Fibroblast of lung (primary cell): ENCODE measurements around the gene PDGFB. TPM values are rescaled to one million over a fixed set of nuclear protein-coding genes. Genes with fewer than 3 reads are reported as not detected.

Experiments used
- DNase-seq, 2 donors: peaks; one replicate each; pipeline versions ENCODE4 v3.0.0 to v3.0.0-alpha.2; 2010; ENCODE audit warnings: low read depth in 2 of 2
- H2AFZ ChIP-seq: 2 replicates; pipeline ENCODE4 v1.5.1; 2012; ENCODE audit warnings: low read length, control low read depth, inconsistent platforms
- H3K27ac ChIP-seq: 2 replicates; pipeline ENCODE4 v1.5.1; 2011; ENCODE audit warnings: low read length, control low read depth; ENCODE audit not compliant: insufficient read depth
- H3K27me3 ChIP-seq: 2 replicates; pipeline ENCODE4 v1.5.1; 2011; ENCODE audit warnings: mild to moderate bottlenecking, low read length; ENCODE audit not compliant: control insufficient read depth, insufficient read depth
- H3K36me3 ChIP-seq: 2 replicates; pipeline ENCODE4 v1.5.1; 2011; ENCODE audit warnings: low read length; ENCODE audit not compliant: control insufficient read depth, insufficient read depth
- H3K4me1 ChIP-seq: 2 replicates; pipeline ENCODE4 v1.5.1; 2011; ENCODE audit warnings: low read length; ENCODE audit not compliant: control insufficient read depth, insufficient read depth; ENCODE audit errors: extremely low read depth
- H3K4me2 ChIP-seq: 2 replicates; pipeline ENCODE4 v1.5.1; 2011; ENCODE audit warnings: low read length, control low read depth; ENCODE audit not compliant: insufficient read depth; ENCODE audit errors: extremely low read depth
- H3K4me3 ChIP-seq, 4 experiments: fragments of 200-600 bp in 1 of 4; sonication (generic) in 1 of 4; replicated peaks in 1 of 4; 2 replicates each; pipeline ENCODE4 v1.5.1; 2011 to 2016; ENCODE audit warnings: low read length in 4 of 4, low read depth in 3 of 4, mild to moderate bottlenecking in 3 of 4, control low read depth in 2 of 4, inconsistent platforms in 1 of 4, mixed read lengths in 1 of 4; ENCODE audit not compliant: insufficient read depth in 1 of 4; ENCODE audit errors: control extremely low read depth in 1 of 4
- H3K79me2 ChIP-seq: 2 replicates; pipeline ENCODE4 v1.5.1; 2012; ENCODE audit warnings: mild to moderate bottlenecking, low read length, inconsistent platforms; ENCODE audit not compliant: control insufficient read depth, insufficient read depth
- H3K9ac ChIP-seq: 2 replicates; pipeline ENCODE4 v1.5.1; 2011; ENCODE audit warnings: mild to moderate bottlenecking, low read length, control low read depth; ENCODE audit not compliant: insufficient read depth
- H3K9me3 ChIP-seq: 2 replicates; pipeline ENCODE4 v1.5.1; 2012; ENCODE audit warnings: low read depth, low read length; ENCODE audit not compliant: control insufficient read depth, insufficient read depth
- H4K20me1 ChIP-seq: 2 replicates; pipeline ENCODE4 v1.5.1; 2011; ENCODE audit warnings: low read length; ENCODE audit not compliant: control insufficient read depth, insufficient read depth; ENCODE audit errors: extremely low read depth
- EZH2 ChIP-seq: IDR thresholded peaks from 2 replicates; pipeline ENCODE4 v1.5.1; 2012; ENCODE audit warnings: low read length, control low read depth, mild to moderate bottlenecking; ENCODE audit errors: missing control alignments
- polyA plus RNA-seq, 2 donors: library from polyadenylated mRNA; depleted of rRNA in 1 of 2; stranded (reverse) in 1 of 2; unstranded in 1 of 2; fragments of >200 nt; gene quantifications; 2 replicates each; pipeline ENCODE4 v1.2.1, GENCODE V29; 2011 to 2012; ENCODE audit warnings: missing spikeins in 1 of 2
- total RNA-seq: library from RNA; depleted of rRNA; stranded (reverse); fragments of >200 nt; gene quantifications from 2 replicates; pipeline ENCODE4 v1.2.1, GENCODE V29; 2014
- TF ChIP-seq, protein P1 (sequence below), 2 donors: IDR thresholded peaks in 1 of 2; conservative IDR thresholded peaks in 1 of 2; 1 replicate in 1 of 2; 2 replicates in 1 of 2; pipeline ENCODE4 v1.5.1; 2011 to 2012; ENCODE audit warnings: low read length in 2 of 2, control low read depth in 1 of 2, inconsistent platforms in 1 of 2, low read depth in 1 of 2, mild to moderate bottlenecking in 1 of 2

Gene PDGFB
- total and polyA plus RNA-seq, 2 donors (not counting 1 experiment from before 2014, with no cell fraction given), result under 0.01 to 0.50 TPM

GRCh38 chr22:39231197-39231950 lies 13.4 kb downstream of the PDGFB start:
- Histone ChIP-seq H3K36me3 (no peaks in the 10 kb centered on the region), H3K27ac (no peak overlapping the region), H2AFZ (no peak overlapping the region), H3K9me3 (no peaks in the 10 kb centered on the region), H3K4me1 (peaks cover 2% of the 10 kb centered on the region), H3K9ac (no peak overlapping the region), H3K27me3 (no peaks in the 10 kb centered on the region), H3K4me3 (no peak overlapping the region), H3K79me2 (no peaks in the 10 kb centered on the region), H3K4me2 (no peak overlapping the region), H4K20me1 (no peaks in the 10 kb centered on the region)
- DNase-seq, result no peak
- TF ChIP-seq, protein P1, sequence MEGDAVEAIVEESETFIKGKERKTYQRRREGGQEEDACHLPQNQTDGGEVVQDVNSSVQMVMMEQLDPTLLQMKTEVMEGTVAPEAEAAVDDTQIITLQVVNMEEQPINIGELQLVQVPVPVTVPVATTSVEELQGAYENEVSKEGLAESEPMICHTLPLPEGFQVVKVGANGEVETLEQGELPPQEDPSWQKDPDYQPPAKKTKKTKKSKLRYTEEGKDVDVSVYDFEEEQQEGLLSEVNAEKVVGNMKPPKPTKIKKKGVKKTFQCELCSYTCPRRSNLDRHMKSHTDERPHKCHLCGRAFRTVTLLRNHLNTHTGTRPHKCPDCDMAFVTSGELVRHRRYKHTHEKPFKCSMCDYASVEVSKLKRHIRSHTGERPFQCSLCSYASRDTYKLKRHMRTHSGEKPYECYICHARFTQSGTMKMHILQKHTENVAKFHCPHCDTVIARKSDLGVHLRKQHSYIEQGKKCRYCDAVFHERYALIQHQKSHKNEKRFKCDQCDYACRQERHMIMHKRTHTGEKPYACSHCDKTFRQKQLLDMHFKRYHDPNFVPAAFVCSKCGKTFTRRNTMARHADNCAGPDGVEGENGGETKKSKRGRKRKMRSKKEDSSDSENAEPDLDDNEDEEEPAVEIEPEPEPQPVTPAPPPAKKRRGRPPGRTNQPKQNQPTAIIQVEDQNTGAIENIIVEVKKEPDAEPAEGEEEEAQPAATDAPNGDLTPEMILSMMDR (conservative IDR thresholded peaks at IDR 0.05 in 1 of 2, IDR thresholded peaks at IDR 0.05 in 1 of 2; ENCODE audit: low read depth in 1 of 2, low read length in 2 of 2), result no peak

DNA sequence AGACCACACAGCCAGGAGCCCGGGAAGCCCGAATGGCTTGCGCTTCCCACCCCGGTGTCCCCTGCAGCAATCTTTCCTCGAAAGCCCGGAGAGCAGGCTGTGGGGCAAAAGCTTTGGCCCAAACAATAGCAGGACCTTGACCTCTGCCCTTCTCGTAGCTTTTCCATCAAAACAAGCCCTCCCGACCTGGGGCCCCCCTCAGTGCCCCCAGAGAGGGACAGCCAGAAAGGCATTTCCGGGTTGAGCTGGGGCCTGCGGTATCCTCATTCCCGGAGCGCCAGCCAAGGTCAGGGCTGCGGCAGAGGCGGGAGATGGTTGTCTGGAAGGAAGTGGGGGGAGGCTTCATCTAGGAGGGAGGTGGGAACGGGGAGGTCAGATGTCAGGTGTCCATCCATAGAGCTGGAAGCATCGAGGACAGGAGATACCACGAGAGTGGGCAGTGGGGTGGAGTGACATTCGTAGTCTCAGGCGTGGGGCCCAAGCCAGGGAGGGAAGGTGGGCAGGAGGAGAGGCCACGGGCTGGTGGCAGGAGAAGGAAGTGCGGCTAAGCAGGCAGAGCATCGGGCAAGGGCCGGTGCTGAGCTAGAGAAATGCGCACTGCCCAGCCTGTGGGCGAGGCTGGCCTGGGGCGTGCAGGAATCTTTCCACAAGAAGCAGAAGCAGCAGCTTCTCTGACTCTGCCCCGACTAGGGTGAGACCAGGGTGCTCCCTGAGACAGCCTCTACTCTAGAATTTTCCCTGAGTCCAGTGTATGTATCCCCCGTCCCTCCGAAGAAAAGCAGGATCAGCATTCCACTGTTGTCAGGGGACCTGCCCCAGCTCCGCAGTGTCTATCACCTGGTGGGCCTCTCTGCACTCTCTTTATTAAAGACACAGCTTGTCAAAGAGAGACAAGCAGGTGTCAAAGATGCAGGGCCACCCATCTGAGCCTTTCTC lies 14.3 kb downstream of the PDGFB start:
- no peak for TF ChIP-seq EZH2
- TF ChIP-seq, protein P1 (conservative IDR thresholded peaks at IDR 0.05 in 1 of 2, IDR thresholded peaks at IDR 0.05 in 1 of 2; ENCODE audit: low read depth in 1 of 2, low read length in 2 of 2), result no peak
- H3K36me3 ChIP-seq, result no peaks in the 10 kb centered on the region

GRCh38 chr22:39229688-39230260 lies 15.0 kb downstream of the PDGFB start:
- H2AFZ ChIP-seq, result no peak overlapping the region
- no peak overlapping the region for H3K4me2 ChIP-seq
- H3K27ac ChIP-seq, result no peak overlapping the region
- H3K4me1 ChIP-seq, result peaks cover 2% of the 10 kb centered on the region
- no peaks in the 10 kb centered on the region for H3K36me3 ChIP-seq
- H3K27me3 ChIP-seq, result no peaks in the 10 kb centered on the region
- no peaks in the 10 kb centered on the region for H3K79me2 ChIP-seq
- no peaks in the 10 kb centered on the region for H4K20me1 ChIP-seq
- no peak overlapping the region for H3K4me3 ChIP-seq
- no peak for TF ChIP-seq EZH2
- TF ChIP-seq, protein P1 (conservative IDR thresholded peaks at IDR 0.05 in 1 of 2, IDR thresholded peaks at IDR 0.05 in 1 of 2; ENCODE audit: low read depth in 1 of 2, low read length in 2 of 2), result no peak
- no peak overlapping the region for H3K9ac ChIP-seq
- DNase-seq, result no peak
- no peaks in the 10 kb centered on the region for H3K9me3 ChIP-seq

More for the DNA sequence above, 14.3 kb downstream of the PDGFB start:
- Histone ChIP-seq H2AFZ (no peak overlapping the region), H3K9me3 (no peaks in the 10 kb centered on the region), H3K4me2 (no peak overlapping the region), H3K4me3 (no peak overlapping the region), H4K20me1 (no peaks in the 10 kb centered on the region), H3K79me2 (no peaks in the 10 kb centered on the region), H3K9ac (no peak overlapping the region), H3K27me3 (no peaks in the 10 kb centered on the region), H3K27ac (no peak overlapping the region), H3K4me1 (peaks cover 2% of the 10 kb centered on the region)
- DNase-seq, result no peak
